OCI-LY7 (cell line): ENCODE data around the gene GPR137C. TPM values are rescaled to one million over a fixed set of nuclear protein-coding genes. Genes with fewer than 3 reads are reported as not detected.
A peak's percentile ranks its signal among the peaks of the same experiment; 100 is the strongest.

Experiments
- BruUV-seq: library from RNA; stranded (reverse); fragments of 400-500 nt; replicated peaks from 2 replicates; lab custom pipeline; 2021; lab: Mats Ljungman, UMichigan
- CTCF ChIA-PET: fragments of 300-600 bp; sonication (Branson Sonifier 250); formaldehyde crosslinking; loops from one replicate; lab custom pipeline; 2022; ENCODE audit warnings: antibody characterized with exemption; ENCODE audit not compliant: unreplicated experiment; lab: Charles Lee
- POLR2A ChIA-PET: fragments of 300-600 bp; sonication (Branson Sonifier 250); formaldehyde crosslinking; loops from one replicate; lab custom pipeline; 2022; ENCODE audit warnings: antibody characterized with exemption; lab: Charles Lee
- DNase-seq: peaks from one replicate; pipeline ENCODE4 v3.0.0-alpha.2; 2015; ENCODE audit warnings: low spot score
- H2AFZ ChIP-seq: fragments of 200-600 bp; sonication (generic), shearing (Covaris generic); 2 replicates; pipeline ENCODE4 v1.6.1; 2014; ENCODE audit warnings: mild to moderate bottlenecking, antibody characterized with exemption, low read length, moderate library complexity
- H3K27ac ChIP-seq: fragments of 200-600 bp; sonication (generic); 2 replicates; pipeline ENCODE4 v1.5.1; 2014; ENCODE audit warnings: mixed run types, low read depth, mild to moderate bottlenecking, moderate library complexity, low read length, inconsistent platforms; ENCODE audit not compliant: poor library complexity, severe bottlenecking
- H3K36me3 ChIP-seq: fragments of 200-600 bp; sonication (generic); 2 replicates; pipeline ENCODE4 v1.6.1; 2014; ENCODE audit warnings: mild to moderate bottlenecking, antibody characterized with exemption, low read length, moderate library complexity, mixed read lengths; ENCODE audit not compliant: insufficient read depth
- H3K4me1 ChIP-seq: fragments of 200-600 bp; sonication (generic); 2 replicates; pipeline ENCODE4 v1.5.1; 2014; ENCODE audit warnings: mild to moderate bottlenecking, low read length; ENCODE audit not compliant: insufficient read depth, poor library complexity, severe bottlenecking
- H3K4me2 ChIP-seq: fragments of 200-600 bp; sonication (generic); 2 replicates; pipeline ENCODE4 v1.6.1; 2014; ENCODE audit warnings: mild to moderate bottlenecking, low read length
- H3K4me3 ChIP-seq: fragments of 200-600 bp; sonication (generic); 2 replicates; pipeline ENCODE4 v1.5.1; 2014; ENCODE audit warnings: mild to moderate bottlenecking, low read depth, low read length; ENCODE audit not compliant: poor library complexity, severe bottlenecking
- H3K79me2 ChIP-seq: fragments of 200-600 bp; sonication (generic); 2 replicates; pipeline ENCODE4 v1.6.1; 2016; ENCODE audit warnings: low read depth, mild to moderate bottlenecking, low read length, moderate library complexity, mixed read lengths; ENCODE audit not compliant: insufficient read depth
- H3K9me2 ChIP-seq: fragments of 200-600 bp; sonication (generic); 2 replicates; pipeline ENCODE4 v1.6.1; 2016; ENCODE audit warnings: mild to moderate bottlenecking, low read length, mixed read lengths; ENCODE audit not compliant: insufficient read depth
- H3K9me3 ChIP-seq: fragments of 200-600 bp; sonication (generic); 2 replicates; pipeline ENCODE4 v1.6.1; 2014; ENCODE audit warnings: mild to moderate bottlenecking, mixed run types, low read length, mixed read lengths
- H4K20me1 ChIP-seq: fragments of 200-600 bp; sonication (generic); 2 replicates; pipeline ENCODE4 v1.6.1; 2014; ENCODE audit warnings: mild to moderate bottlenecking, antibody characterized with exemption, low read length, moderate library complexity, mixed read lengths; ENCODE audit not compliant: insufficient read depth
- CTCF ChIP-seq: fragments of 200-600 bp; sonication (generic); conservative IDR thresholded peaks from 2 replicates; pipeline ENCODE4 v1.5.1; 2014; ENCODE audit warnings: mild to moderate bottlenecking, antibody characterized with exemption, low read length, moderate library complexity, mixed read lengths
- EZH2phosphoT487 ChIP-seq: fragments of 200-600 bp; sonication (generic); IDR thresholded peaks from 2 replicates; pipeline ENCODE4 v1.6.1; 2018; ENCODE audit warnings: low read depth, borderline replicate concordance, mild to moderate bottlenecking, mixed run types, antibody characterized with exemption, low read length, moderate library complexity, mixed read lengths
- intact Hi-C: fragments of 100-400 bp; cut with micrococcal nuclease; formaldehyde crosslinking; loops from one replicate; pipeline ENCODE4 v1.10.0; 2022; ENCODE audit not compliant: unreplicated experiment
- total RNA-seq, 2 experiments: library from RNA; depleted of rRNA in 1 of 2; stranded (reverse); fragments of >200 nt in 1 of 2; shearing (Covaris generic) in 1 of 2; gene quantifications; 2 replicates each; pipeline ENCODE4 v1.2.3, GENCODE V29; 2014 to 2022

Gene GPR137C
- total RNA-seq, 2 experiments from 2014 or later: 1.1 to 3.9 TPM

GRCh38 chr14:52545584-52546317 lies 6.9 kb upstream of the GPR137C start:
- Histone ChIP-seq H3K27ac (peak overlapping the region; percentile 84), H3K4me1 (peaks cover 58% of the 10 kb centered on the region), H3K36me3 (peaks cover 50% of the 10 kb centered on the region), H3K4me2 (peak overlapping the region; percentile 76), H2AFZ (peak overlapping the region; percentile 81), H3K79me2 (peaks cover 75% of the 10 kb centered on the region), H3K4me3 (peak overlapping the region; percentile 55), H3K9me2 (no peaks in the 10 kb centered on the region), H3K9me3 (no peaks in the 10 kb centered on the region; the same call in 1 of the 2 replicates), H4K20me1 (0 out of 2 replicates have a peak, but pooled peaks cover under 1% of the 10 kb centered on the region)
- POLR2A ChIA-PET: interaction anchor here (0.6 to 1.7 kb wide), 5 partner anchors 10 to 246 kb away, joined by 3 to 12 read pairs (median 4); no protein-coding TSS in a partner anchor
- intact Hi-C loops: loop anchor here (5.0 kb wide), 1 partner anchor 893 kb away; the partner anchor contains the start of gene FRMD6
- DNase-seq: peak; percentile 74
- TF ChIP-seq CTCF (no peak), EZH2phosphoT487 (no peak)
- BruUV-seq: no TSS peak
- CTCF ChIA-PET: interaction anchor here (1.3 kb wide), 1 partner anchor 10 kb away, joined by 3 read pairs; no protein-coding TSS in a partner anchor

- peak overlapping the region; percentile 55 for H3K4me3 ChIP-seq
- peak overlapping the region; percentile 76 for H3K4me2 ChIP-seq
- peaks cover 81% of the 10 kb centered on the region for H3K79me2 ChIP-seq
- no TSS peak for BruUV-seq
- ChIA-PET POLR2A (interaction anchor here (0.5 to 1.7 kb wide), 7 partner anchors 9 to 699 kb away, joined by 3 to 12 read pairs (median 4); no protein-coding TSS in a partner anchor), CTCF (interaction anchor here (1.3 kb wide), 1 partner anchor 10 kb away, joined by 3 read pairs; no protein-coding TSS in a partner anchor)
- intact Hi-C loops: loop anchor here (5.0 kb wide), 1 partner anchor 894 kb away; the partner anchor contains the start of gene FRMD6
- H3K9me3 ChIP-seq: no peaks in the 10 kb centered on the region; the same call in 1 of the 2 replicates
- DNase-seq: peak; percentile 62
- 0 out of 2 replicates have a peak, but pooled peaks cover 6% of the 10 kb centered on the region for H4K20me1 ChIP-seq
- H3K36me3 ChIP-seq: peaks cover 45% of the 10 kb centered on the region
- peak overlapping the region; percentile 81 for H2AFZ ChIP-seq
- peak overlapping the region; percentile 84 for H3K27ac ChIP-seq
- TF ChIP-seq EZH2phosphoT487 (no peak), CTCF (no peak)
- H3K9me2 ChIP-seq: no peaks in the 10 kb centered on the region
- H3K4me1 ChIP-seq: peaks cover 58% of the 10 kb centered on the region
These were observed 6.3 kb upstream of the GPR137C start for GRCh38 chr14:52546318-52546670.
